Prostate gland (tissue), 2 donors: ENCODE results near the gene TSFM. TPM values are rescaled to one million over a fixed set of nuclear protein-coding genes. Genes with fewer than 3 reads are reported as not detected.

Source experiments
- DNase-seq: peaks from one replicate; pipeline ENCODE4 v3.0.0-alpha.2; 2019; ENCODE audit warnings: low spot score
- H3K27ac ChIP-seq, 2 donors: fragments of 200-600 bp; sonication (generic); 2 replicates each; pipeline ENCODE4 v1.5.1; 2017 to 2019
- H3K27me3 ChIP-seq: fragments of 200-600 bp; sonication (generic); replicated peaks from 2 replicates; pipeline ENCODE4 v1.5.1; 2019; ENCODE audit not compliant: insufficient read depth
- H3K36me3 ChIP-seq, 2 donors: fragments of 200-600 bp; sonication (generic); 1 replicate in 1 of 2; 2 replicates in 1 of 2; pipeline versions ENCODE4 v1.5.1 to v1.8.1; 2017 to 2019
- H3K4me1 ChIP-seq: fragments of 200-600 bp; sonication (generic); replicated peaks from 2 replicates; pipeline ENCODE4 v1.5.1; 2019
- H3K4me3 ChIP-seq, 2 donors: fragments of 200-600 bp; sonication (generic); 2 replicates each; pipeline ENCODE4 v1.5.1; 2017 to 2019
- H3K9me3 ChIP-seq: fragments of 200-600 bp; sonication (generic); 2 replicates; pipeline ENCODE4 v1.5.1; 2017
- CTCF ChIP-seq, 4 experiments: fragments of 200-600 bp in 2 of 4; fragments of 450-650 bp in 2 of 4; sonication (generic) in 2 of 4; IDR thresholded peaks; 1 replicate in 3 of 4; 2 replicates in 1 of 4; pipeline ENCODE4 v1.5.1; 2016 to 2019; ENCODE audit warnings: antibody characterized with exemption in 4 of 4, mild to moderate bottlenecking in 2 of 4, moderate library complexity in 2 of 4
- POLR2A ChIP-seq: fragments of 450-650 bp; IDR thresholded peaks from one replicate; pipeline ENCODE4 v1.6.1; 2016; ENCODE audit warnings: antibody characterized with exemption, mild to moderate bottlenecking
- POLR2AphosphoS5 ChIP-seq: sonication (generic); formaldehyde crosslinking; IDR thresholded peaks from one replicate; pipeline ENCODE4 v1.6.1; 2017; ENCODE audit warnings: antibody characterized with exemption
- WGBS: methylation state at CpG from one replicate; pipeline ENCODE4 v1.1.5; 2018; 5-methylcytosine and 5-hydroxymethylcytosine counted together
- intact Hi-C: fragments of 100-400 bp; cut with DNase I; formaldehyde crosslinking; loops from one replicate; pipeline ENCODE4 v1.14.2; 2022
- total RNA-seq, 2 donors: library from RNA; depleted of rRNA; stranded (reverse); fragments of >200 nt; gene quantifications; one replicate each; pipeline ENCODE4 v1.1.0, GENCODE V29; 2016

The TSFM gene
- total RNA-seq, 2 donors from 2014 or later = 24.3 to 39.6 TPM

- peaks cover 39% of the 10 kb centered on the region for H3K4me1 ChIP-seq
- WGBS = 58% methylated on average over 3 of the region's 3 CpGs
- no peaks in the 10 kb centered on the region for H3K36me3 ChIP-seq
- no peaks in the 10 kb centered on the region for H3K9me3 ChIP-seq
- DNase-seq = no peak
- H3K27ac ChIP-seq = no peak overlapping the region
- no peak for TF ChIP-seq POLR2A
- no peak for TF ChIP-seq POLR2AphosphoS5
- TF ChIP-seq CTCF (IDR thresholded peaks at IDR 0.05) = no peak
- no peak overlapping the region for H3K4me3 ChIP-seq
- intact Hi-C loops = loop anchor here (2.0 kb wide), 1 partner anchor 63 kb away; no protein-coding TSS in a partner anchor
- no peaks in the 10 kb centered on the region for H3K27me3 ChIP-seq
Measured at GRCh38 chr12:57833672-57834071, 51.1 kb downstream of the TSFM start.

DNA sequence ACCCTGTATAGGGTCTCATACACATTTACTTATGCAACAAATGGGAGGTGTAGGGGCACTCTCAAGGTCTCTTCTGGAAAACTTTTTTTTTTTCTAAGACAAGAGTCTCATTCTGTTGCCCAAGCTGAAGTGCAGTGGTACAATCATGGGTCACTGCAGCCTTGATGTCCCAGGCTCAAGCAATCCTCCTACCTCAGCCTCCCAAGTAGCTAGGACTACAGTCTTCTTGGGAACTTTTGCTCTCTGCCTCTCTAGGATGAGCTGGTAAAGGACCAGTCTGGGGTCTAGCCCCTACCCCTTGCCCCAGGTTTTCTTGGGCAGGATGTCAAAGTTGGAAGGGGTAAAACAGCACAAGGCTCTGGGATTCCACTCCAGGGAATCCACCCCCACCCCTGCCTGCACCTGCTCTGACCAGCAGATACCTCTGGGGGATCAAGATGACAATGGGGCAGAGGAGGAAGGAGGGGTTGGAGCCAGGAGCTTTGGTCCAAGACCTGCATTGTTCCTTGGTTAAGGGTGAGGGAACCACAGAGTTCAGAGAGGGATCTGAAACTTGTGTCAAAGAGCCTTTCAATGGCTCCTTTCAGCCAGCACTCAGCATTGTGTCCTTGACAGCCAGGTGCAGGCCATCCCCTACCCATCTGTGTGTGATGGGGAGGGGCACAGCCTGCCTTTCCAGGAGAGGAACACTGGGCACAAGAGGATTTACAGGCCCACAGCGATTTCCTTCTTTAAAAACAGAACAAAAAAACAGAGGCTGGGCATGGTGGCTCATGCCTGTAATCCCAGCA, 51.7 kb downstream of the TSFM start:
- intact Hi-C loops = no loop called here
- H3K27ac ChIP-seq = peak overlapping the region in 1 of 2 donors; percentile 18
- WGBS = 0% methylated on average over 1 of the region's 1 CpG
- H3K4me1 ChIP-seq = peaks cover 44% of the 10 kb centered on the region
- H3K9me3 ChIP-seq = no peaks in the 10 kb centered on the region
- TF ChIP-seq POLR2AphosphoS5 (no peak), POLR2A (no peak), CTCF (IDR thresholded peaks at IDR 0.05) (no peak)
- H3K27me3 ChIP-seq = no peaks in the 10 kb centered on the region
- H3K36me3 ChIP-seq = no peaks in the 10 kb centered on the region
- no peak overlapping the region for H3K4me3 ChIP-seq
- DNase-seq = no peak

- Histone ChIP-seq H3K27me3 (no peaks in the 10 kb centered on the region), H3K4me1 (peaks cover 49% of the 10 kb centered on the region), H3K9me3 (no peaks in the 10 kb centered on the region), H3K4me3 (no peak overlapping the region), H3K36me3 (no peaks in the 10 kb centered on the region), H3K27ac (peak overlapping the region; percentile 6 to 20)
- intact Hi-C loops = no loop called here
- TF ChIP-seq POLR2AphosphoS5 (no peak), POLR2A (no peak), CTCF (IDR thresholded peaks at IDR 0.05) (no peak)
- 49% methylated on average over 9 of the region's 9 CpGs for WGBS
- DNase-seq = no peak
Measured at GRCh38 chr12:57835366-57836288, 53.0 kb downstream of the TSFM start.

- Histone ChIP-seq H3K27ac (peak overlapping the region; percentile 6 to 20), H3K4me3 (peak overlapping the region in 1 of 2 donors; percentile 1)
- intact Hi-C loops = no loop called here
Measured at GRCh38 chr12:57836442-57837375, 54.1 kb downstream of the TSFM start.

More at GRCh38 chr12:57836442-57837375, 54.1 kb downstream of the TSFM start:
- DNase-seq = peak; percentile 38
- Histone ChIP-seq H3K9me3 (no peaks in the 10 kb centered on the region), H3K36me3 (no peaks in the 10 kb centered on the region), H3K4me1 (peaks cover 49% of the 10 kb centered on the region), H3K27me3 (no peaks in the 10 kb centered on the region)
- TF ChIP-seq CTCF (IDR thresholded peaks at IDR 0.05) = no peak
- TF ChIP-seq POLR2AphosphoS5 = peak; percentile 48
- 7% methylated on average over 13 of the region's 13 CpGs for WGBS
